ENCODE data around the gene PHYKPL.
"Not testable (repeated sequence)": the region's sequence is repeated elsewhere in the genome, so short reads cannot be mapped to it uniquely, and the experiment has no call there.

Gene PHYKPL

GRCh38 chr5:178264044-178264443, 31.4 kb upstream of the PHYKPL start:
- no peak for DNase-seq (ENCODE audit: low spot score)

GRCh38 chr5:178261666-178262600, 29.3 kb upstream of the PHYKPL start:
- no peak for DNase-seq (ENCODE audit: low spot score)

GRCh38 chr5:178259623-178260536, 27.3 kb upstream of the PHYKPL start:
- no peak for DNase-seq (ENCODE audit: low spot score)

DNA sequence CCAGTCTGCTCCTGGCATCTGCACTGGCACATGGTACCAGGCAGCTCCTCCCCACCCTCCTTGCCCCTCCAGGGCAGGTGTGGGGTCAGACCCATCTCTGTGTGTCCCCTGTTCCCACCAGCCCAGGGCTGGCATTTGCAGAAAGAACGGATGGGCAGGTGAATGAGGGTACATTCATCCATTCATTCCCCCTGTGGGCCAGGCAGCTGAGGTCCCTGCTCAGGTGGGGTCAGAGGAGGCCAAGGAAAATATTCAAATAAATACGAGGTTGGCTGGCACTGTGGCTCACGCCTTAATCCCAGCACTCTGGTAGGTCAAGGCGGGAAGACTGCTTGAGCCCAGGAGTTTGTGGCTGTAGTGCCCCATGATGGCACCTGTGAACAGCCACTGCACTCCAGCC, 25.0 kb upstream of the PHYKPL start:
- no peak for DNase-seq (ENCODE audit: low spot score)

DNA sequence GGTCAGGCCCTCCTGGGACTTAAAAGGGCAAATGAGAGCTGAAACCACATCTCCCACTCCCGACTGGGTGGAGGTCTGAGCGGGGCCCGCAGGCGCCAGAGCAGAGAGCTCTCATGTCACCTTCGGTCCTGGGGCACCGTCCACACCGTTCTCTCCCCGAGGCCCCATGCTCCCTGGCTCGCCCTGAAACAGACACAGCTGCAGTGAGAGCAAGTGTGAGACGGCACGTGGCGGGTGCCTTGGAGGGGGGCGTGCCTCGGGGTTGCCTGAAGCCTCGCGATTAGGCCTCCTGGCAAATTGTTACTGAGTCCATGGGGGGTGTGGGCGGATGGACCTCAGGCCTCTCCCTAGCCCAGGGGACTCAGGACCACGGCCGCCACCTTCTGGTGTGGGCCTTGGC, 24.1 kb upstream of the PHYKPL start:
- DNase-seq (ENCODE audit: low spot score) = no peak

GRCh38 chr5:178253632-178254031, 21.0 kb upstream of the PHYKPL start:
- DNase-seq (ENCODE audit: low spot score) = not testable (repeated sequence)

DNA sequence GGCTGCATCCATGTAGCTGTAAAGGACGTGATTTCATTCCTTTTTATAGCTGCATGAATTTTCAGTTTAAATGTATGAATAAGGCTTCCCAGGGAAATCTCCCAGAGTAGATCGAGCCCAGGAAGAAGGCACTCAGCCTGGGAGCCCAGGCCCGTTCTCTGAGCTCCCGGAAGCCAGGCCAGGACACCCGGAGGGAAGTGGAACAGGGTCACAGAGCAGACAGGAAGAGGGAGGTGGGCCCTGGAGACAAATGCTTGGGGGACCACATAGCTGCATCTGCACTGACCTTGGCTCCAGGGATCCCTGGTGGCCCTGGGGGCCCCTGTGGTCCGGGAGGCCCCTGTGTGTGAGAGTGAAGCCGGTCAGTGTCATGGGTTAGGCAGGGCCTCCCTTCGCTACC, 19.7 kb upstream of the PHYKPL start:
- DNase-seq (ENCODE audit: low spot score) = no peak

GRCh38 chr5:178250263-178250662, 17.7 kb upstream of the PHYKPL start:
- no peak for DNase-seq (ENCODE audit: low spot score)

GRCh38 chr5:178249191-178249989, 16.8 kb upstream of the PHYKPL start:
- DNase-seq (ENCODE audit: low spot score) = no peak

GRCh38 chr5:178248750-178249149, 16.1 kb upstream of the PHYKPL start:
- DNase-seq (ENCODE audit: low spot score) = no peak

GRCh38 chr5:178247481-178248456, 15.2 kb upstream of the PHYKPL start:
- DNase-seq (ENCODE audit: low spot score) = no peak

DNA sequence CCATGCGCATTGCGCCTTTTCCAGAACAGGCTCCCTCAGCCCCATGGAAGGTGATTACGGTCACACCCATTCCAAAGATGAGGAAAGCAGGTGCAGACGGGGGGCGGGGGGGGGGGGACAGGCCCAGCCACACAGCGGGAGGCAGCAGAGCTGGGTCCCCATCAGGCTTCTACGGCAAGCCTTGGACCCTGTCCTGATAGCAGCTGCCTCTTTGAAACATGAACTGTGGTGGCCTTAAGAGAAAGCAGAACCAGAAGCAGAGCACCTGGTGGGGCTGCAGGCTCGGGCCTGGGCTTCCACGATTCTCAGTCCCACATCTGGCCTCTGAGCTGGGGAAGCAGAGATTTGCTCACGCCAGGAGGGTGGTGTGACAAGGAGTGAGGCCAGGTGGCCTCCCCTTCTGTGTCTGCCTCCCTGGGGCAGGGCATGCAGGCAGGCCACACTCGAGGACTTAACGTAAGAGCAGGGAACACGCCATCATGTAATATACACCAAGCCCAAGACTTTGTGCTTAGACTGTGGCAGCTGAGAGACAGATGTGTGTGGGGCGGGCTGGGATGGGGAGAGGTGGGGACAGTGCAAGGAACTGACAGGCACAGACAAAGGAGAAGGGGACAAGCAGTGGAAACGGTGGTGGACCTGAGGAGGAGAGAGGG, 14.2 kb upstream of the PHYKPL start:
- DNase-seq (ENCODE audit: low spot score) = no peak

- no peak for DNase-seq (ENCODE audit: low spot score)
These were observed 12.8 kb upstream of the PHYKPL start for GRCh38 chr5:178245389-178245788.

GRCh38 chr5:178244576-178244975, 12.0 kb upstream of the PHYKPL start:
- DNase-seq (ENCODE audit: low spot score) = no peak

- DNase-seq (ENCODE audit: low spot score) = no peak
These were observed 9.8 kb upstream of the PHYKPL start for GRCh38 chr5:178242416-178242815.

DNA sequence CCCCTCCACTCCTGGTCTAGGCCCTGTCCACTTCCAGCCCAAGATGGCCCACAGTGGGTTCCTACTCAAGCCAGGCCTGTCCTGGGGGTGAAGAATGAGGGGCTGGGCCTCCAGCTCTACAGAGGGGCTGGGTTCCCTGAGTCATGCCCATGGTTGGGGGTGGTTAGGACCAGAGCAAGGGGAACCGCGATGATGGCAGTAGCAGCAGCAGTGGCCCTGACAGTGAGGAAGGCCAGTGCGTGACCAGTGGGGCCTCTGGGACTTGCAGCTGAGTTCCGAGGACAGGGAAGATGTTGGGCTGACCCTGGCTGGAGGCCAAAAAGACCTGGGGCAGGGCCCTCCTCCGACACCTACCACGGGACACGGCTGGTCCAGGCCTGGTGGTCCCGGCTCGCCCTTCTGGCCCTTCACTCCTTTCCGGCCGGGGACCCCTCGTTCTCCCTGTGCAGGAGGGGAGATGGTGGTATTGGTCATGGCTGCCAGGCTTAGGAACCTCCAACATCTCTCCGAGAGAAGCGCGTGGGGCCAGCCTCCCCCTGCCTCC, 9.2 kb upstream of the PHYKPL start:
- no peak for DNase-seq (ENCODE audit: low spot score)

DNA sequence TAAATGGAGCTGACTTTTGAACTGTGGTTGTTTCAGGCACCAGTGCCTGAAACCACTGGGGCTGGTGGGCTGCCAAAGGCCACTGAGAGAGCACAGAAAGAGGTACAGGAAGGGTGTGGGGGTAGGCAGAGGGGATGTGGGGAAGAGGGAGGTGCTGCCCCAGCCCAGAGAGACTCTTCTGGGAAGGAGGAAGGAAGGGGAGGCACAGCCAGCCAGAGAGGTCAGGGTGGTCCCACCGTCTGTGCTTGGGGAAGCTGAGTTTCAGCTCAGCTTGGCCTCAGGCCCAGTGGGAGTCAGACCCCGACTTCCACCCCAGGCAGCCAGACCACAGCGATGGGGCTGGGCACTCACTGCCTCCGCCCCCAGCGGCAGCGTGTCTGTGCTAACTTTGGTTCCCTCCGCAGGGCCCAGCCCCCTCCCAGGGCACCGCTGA, 8.6 kb upstream of the PHYKPL start:
- peak; percentile 45 for DNase-seq (ENCODE audit: low spot score)

- peak; percentile 32 for DNase-seq (ENCODE audit: low spot score)
These were observed 8.2 kb upstream of the PHYKPL start for GRCh38 chr5:178240766-178241165.

GRCh38 chr5:178240341-178240741, 7.7 kb upstream of the PHYKPL start:
- peak; percentile 38 for DNase-seq (ENCODE audit: low spot score)

Measured in ecto neural progenitor cell (in vitro differentiated cells).